Mucosa of descending colon (tissue), 3 donors: Measurements from ENCODE around the gene POLR1A. TPM values are rescaled to one million over a fixed set of nuclear protein-coding genes. Genes with fewer than 3 reads are reported as not detected.

Experiments
- ATAC-seq: fragments of 200-7000 bp; cut with Tn5 transposase; one replicate; pipeline ENCODE4 v1.9.1; 2020; ENCODE audit warnings: mild to moderate bottlenecking, moderate library complexity
- DNase-seq, 3 donors: peaks; one replicate each; pipeline ENCODE4 v3.0.0-alpha.2; 2020
- H3K36me3 ChIP-seq: fragments of 200-600 bp; one replicate; pipeline ENCODE4 v1.8.0; 2021; ENCODE audit warnings: low read depth, mild to moderate bottlenecking
- H3K4me1 ChIP-seq: fragments of 200-600 bp; one replicate; pipeline ENCODE4 v1.8.0; 2021; ENCODE audit warnings: low read depth, mild to moderate bottlenecking
- H3K4me3 ChIP-seq: fragments of 200-600 bp; one replicate; pipeline ENCODE4 v1.8.0; 2021; ENCODE audit warnings: mild to moderate bottlenecking
- H3K9me3 ChIP-seq: fragments of 200-600 bp; one replicate; pipeline ENCODE4 v1.8.0; 2021; ENCODE audit warnings: mild to moderate bottlenecking
- intact Hi-C, 2 donors: fragments of 100-400 bp; cut with DNase I in 1 of 2; cut with micrococcal nuclease in 1 of 2; formaldehyde crosslinking; loops; one replicate each; pipeline versions ENCODE4 v1.11.0 to v1.11.1; 2022; cut with DNase I, micrococcal nuclease
- total RNA-seq, 3 donors: library from RNA; stranded (reverse); fragmentation: NEBNext Ultra II Directional in 2 of 3; extraction: Animal tissue kit (Norgen Biotek cat#: 25700) in 2 of 3; gene quantifications; one replicate each; pipeline versions ENCODE4 v1.2.1 to v1.2.4, GENCODE V29; 2021 to 2023
- TF ChIP-seq, protein P1 (sequence below): fragments of 200-600 bp; IDR thresholded peaks from one replicate; pipeline ENCODE4 v1.8.0; 2022; ENCODE audit warnings: antibody characterized with exemption, mild to moderate bottlenecking
- donor health status: DM: no; HTN: no; CAD: no; lungs with moderate emphysema.
- donor health status: DM: no; HTN: no; CAD: no.
- donor health status: DM: no; HTN: yes; CAD: no.

The POLR1A gene
- total RNA-seq, 3 donors from 2014 or later: 22.8 to 29.3 (median 24.3) TPM

DNA sequence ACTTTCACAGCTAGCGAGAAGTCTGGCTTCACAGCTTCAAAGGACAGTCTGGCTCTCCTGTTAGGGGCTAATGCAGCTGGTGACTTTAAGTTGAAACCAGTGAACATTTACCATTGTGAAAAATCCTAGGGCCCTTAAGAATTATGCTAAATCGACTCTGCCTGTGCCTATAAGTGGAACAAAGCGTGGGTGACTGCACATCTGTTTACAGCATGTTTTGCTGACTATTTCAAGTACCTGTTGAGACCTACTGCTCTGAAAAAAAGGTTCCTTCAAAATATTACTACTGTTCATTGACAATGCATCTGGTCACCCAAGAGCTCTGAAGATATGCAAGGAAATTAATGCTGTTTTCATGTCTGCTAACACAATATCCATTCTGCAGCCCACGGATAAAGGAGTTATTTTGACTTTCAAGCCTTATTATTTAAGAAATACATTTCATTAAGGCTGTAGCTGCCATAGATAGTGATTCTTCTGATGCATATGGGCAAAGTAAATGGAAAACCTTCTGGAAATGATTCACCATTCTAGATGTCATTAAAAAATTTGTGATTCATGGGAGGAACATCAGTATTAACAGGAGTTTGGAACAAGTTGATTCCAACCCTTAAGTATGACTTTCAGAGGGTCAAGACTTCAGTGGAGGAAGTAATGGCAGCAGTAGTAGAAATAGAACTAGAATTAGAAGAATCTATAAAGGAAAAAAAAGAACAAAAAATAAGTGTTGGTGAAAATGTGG lies 48.9 kb downstream of the POLR1A start:
- no peak for ATAC-seq
- H3K4me1 ChIP-seq: no peaks in the 10 kb centered on the region
- no peak overlapping the region for H3K4me3 ChIP-seq
- TF ChIP-seq, protein P1, sequence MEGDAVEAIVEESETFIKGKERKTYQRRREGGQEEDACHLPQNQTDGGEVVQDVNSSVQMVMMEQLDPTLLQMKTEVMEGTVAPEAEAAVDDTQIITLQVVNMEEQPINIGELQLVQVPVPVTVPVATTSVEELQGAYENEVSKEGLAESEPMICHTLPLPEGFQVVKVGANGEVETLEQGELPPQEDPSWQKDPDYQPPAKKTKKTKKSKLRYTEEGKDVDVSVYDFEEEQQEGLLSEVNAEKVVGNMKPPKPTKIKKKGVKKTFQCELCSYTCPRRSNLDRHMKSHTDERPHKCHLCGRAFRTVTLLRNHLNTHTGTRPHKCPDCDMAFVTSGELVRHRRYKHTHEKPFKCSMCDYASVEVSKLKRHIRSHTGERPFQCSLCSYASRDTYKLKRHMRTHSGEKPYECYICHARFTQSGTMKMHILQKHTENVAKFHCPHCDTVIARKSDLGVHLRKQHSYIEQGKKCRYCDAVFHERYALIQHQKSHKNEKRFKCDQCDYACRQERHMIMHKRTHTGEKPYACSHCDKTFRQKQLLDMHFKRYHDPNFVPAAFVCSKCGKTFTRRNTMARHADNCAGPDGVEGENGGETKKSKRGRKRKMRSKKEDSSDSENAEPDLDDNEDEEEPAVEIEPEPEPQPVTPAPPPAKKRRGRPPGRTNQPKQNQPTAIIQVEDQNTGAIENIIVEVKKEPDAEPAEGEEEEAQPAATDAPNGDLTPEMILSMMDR: no peak
- no peaks in the 10 kb centered on the region for H3K9me3 ChIP-seq
- no peaks in the 10 kb centered on the region for H3K36me3 ChIP-seq
- intact Hi-C loops: no loop called here
- no peak for DNase-seq

DNA sequence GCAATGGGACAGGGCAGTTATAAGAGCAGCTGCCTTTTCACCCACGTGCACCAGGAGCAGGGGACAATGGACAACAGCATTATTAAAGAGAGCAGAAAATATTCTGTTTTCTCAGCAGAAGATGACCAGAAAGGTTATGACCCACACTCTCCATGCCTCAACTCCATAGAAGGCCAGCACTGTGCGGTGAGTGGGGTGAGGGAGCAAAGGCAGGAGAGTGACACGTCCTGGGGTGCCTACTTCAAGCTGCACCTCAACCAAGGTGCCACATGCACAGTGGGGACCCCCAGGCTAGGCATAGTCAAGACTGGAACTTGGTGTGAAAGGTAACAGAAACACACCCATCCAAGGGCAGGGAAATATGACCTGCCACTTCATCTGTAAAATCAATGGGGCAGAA lies 50.4 kb downstream of the POLR1A start:
- Histone ChIP-seq H3K9me3 (no peaks in the 10 kb centered on the region), H3K4me1 (no peaks in the 10 kb centered on the region), H3K36me3 (no peaks in the 10 kb centered on the region), H3K4me3 (no peak overlapping the region)
- no peak for ATAC-seq
- TF ChIP-seq, protein P1: no peak
- intact Hi-C loops: no loop called here
- DNase-seq: no peak

DNA sequence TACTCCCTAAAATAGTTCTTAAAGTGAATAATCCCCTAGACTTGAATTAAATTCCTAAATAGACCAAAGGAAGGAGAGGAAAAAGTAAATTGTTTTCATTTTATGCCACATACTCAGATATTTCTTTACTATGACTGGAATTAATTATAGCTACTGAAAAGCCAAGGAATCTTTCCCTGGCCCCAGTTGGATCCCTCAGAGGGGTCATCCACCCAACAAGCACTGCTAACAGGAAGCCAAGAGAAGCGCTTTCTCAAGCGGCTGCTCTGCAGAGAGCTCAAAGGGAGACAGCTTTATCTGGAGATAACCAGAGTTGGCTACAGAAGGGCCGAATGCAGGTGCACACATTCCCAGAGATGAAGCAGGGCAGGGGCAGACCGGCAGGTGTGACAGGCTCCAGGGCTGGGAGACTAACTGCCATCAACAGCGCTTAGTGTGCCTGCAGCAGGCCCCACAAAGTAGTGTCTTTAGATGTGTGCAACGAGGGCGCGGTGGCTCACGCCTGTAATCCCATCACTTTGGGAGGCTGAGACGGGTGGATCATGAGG lies 51.1 kb downstream of the POLR1A start:
- Histone ChIP-seq H3K36me3 (no peaks in the 10 kb centered on the region), H3K9me3 (no peaks in the 10 kb centered on the region), H3K4me1 (no peaks in the 10 kb centered on the region), H3K4me3 (no peak overlapping the region)
- DNase-seq (no peak), ATAC-seq (no peak)
- TF ChIP-seq, protein P1: no peak
- intact Hi-C loops: no loop called here

DNA sequence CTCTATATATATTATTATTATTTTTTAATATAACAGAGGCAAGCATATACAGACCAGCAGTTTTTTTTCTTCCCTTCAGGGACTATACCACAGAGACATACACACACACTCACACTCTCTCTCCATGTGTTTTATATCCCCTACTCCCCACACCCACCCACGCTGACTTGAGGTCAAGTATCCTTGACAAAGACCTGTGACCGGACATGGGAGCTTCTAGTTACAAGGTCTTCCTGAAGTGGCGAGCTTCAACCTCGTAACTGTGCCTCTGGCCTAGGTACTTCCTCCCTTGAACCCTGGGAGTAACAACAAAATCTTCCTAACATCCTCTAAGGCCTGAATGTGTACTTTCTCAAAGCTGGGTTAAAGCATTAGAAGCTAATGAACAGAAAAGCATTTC lies 52.5 kb downstream of the POLR1A start:
- no peak for DNase-seq
- no peak overlapping the region for H3K4me3 ChIP-seq
- H3K9me3 ChIP-seq: no peaks in the 10 kb centered on the region
- no peak for ATAC-seq
- H3K4me1 ChIP-seq: no peaks in the 10 kb centered on the region
- intact Hi-C loops: no loop called here
- TF ChIP-seq, protein P1: no peak
- H3K36me3 ChIP-seq: no peaks in the 10 kb centered on the region

DNA sequence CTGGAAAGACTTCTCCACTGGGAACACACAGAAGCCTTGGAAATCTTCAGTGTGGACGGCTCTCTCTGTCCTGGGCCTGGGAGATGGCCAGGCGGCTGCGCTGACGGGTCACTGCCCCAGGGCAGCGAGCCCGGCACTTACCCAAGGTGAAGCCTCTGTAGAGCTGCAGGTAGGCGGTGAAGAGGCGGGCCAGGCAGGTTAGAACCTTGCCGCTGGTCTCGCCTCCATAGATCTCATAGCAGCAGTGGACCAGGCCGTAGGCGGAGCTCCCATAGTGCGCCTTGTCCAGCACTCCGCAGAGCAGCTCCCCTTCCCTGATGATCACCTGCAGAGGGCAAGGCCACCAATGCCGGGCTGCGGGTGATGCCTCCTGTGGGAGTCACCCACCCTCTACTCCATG lies 53.0 kb downstream of the POLR1A start:
- TF ChIP-seq, protein P1: no peak
- no peak for ATAC-seq
- no peak for DNase-seq
- intact Hi-C loops: no loop called here
- H3K4me1 ChIP-seq: no peaks in the 10 kb centered on the region
- H3K4me3 ChIP-seq: no peak overlapping the region
- H3K9me3 ChIP-seq: no peaks in the 10 kb centered on the region
- no peaks in the 10 kb centered on the region for H3K36me3 ChIP-seq
